ENCODE measurements around the gene SIRT7.

DNA sequence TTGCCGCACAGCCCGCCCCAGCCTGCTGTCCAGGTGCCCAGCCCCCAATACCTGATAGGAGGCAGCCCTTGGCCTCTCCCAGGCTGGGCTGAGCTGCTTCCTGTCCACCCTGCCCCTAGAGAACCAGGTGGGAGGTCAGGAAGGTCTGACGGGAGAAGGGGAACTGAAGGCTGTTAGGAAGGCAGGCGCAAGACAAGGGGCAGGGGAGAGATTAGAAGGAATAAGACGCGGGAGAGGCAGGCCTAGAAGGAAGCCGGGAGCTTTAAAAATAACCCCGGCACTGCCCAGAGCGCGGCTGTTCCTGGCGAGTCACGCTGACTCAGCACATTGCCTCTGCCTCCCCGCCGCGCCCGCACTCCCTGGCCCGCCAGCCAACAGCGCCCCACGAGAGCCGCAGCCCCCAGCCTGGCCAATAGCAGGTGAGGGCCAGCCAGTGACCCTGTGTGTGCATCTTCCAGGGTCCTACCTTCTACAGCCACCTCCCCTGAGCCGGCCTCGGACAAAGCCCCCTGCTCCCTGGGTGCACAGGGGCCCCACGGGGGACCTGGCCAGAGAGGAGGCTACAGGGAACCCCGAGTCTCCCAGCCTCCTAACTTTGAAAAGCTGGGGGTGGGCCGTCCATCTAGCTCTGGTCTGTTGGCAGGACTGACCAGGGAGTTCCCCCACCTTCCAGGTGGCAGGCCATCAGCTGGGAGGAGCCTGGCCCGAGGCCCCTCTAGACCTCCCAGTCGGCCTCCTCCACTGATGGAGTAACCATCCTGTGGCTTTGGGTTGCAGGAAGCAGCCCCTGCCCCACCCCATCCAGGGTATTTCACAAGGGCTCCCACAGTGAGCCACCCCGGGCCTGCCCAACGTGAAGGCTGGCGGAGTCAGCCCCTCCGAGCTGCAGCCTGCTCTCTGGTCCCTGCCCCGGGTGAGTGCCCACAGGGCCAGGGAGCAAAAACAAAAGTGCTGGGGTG lies 5.6 kb upstream of the SIRT7 start:
- no peak for TF ChIP-seq POLR2AphosphoS5 (IDR thresholded peaks at IDR 0.05; ENCODE audit: low read depth, low read length)
- no peak for TF ChIP-seq POLR2A (IDR thresholded peaks at IDR 0.05; ENCODE audit: low read depth, low read length)
- no peak for TF ChIP-seq TAF1 (IDR thresholded peaks at IDR 0.05; ENCODE audit: low read depth, low read length)
- no peak for TF ChIP-seq PAX5 (IDR thresholded peaks at IDR 0.05; ENCODE audit: insufficient read depth, low read length, severe bottlenecking)

Measured in GM12891 (cell line).